Stomach (tissue), 8 donors: ENCODE results near the gene KRTAP5-9. TPM values are rescaled to one million over a fixed set of nuclear protein-coding genes. Genes with fewer than 3 reads are reported as not detected.

Experiments
- polyA plus RNA-seq, 3 donors: library from polyadenylated mRNA; stranded (reverse); fragments of 200-250 nt; gene quantifications; one replicate each; pipeline ENCODE4 v1.2.3, GENCODE V29; 2013
- small RNA-seq, 4 donors: library from RNA; depleted of rRNA; stranded (forward); fragments of <200 nt; gene quantifications; one replicate each; pipeline ENCODE3, GENCODE V24; 2016
- total RNA-seq, 5 donors: library from RNA; depleted of rRNA; stranded (reverse); fragments of >200 nt; gene quantifications; one replicate each; pipeline versions ENCODE4 v1.1.0 to v1.2.3, GENCODE V29; 2014 to 2016
- donor health status: healthy with polysubstance abuse.
- donor health status: Bipolar disorder and iron deficiency.
- donor health status: healthy.

The KRTAP5-9 gene
- total and polyA plus RNA-seq, 8 donors = 0.55 TPM; not detected in 7

Small RNAs within 50 kb of the gene (small RNA-seq; reads per million reads assigned to genes)
- gene AP000867.1 (0 reads per million in 4 donors), gene KRTAP5-14P (0 reads per million in 4 donors)

Other genes with a start within 250 kb of the KRTAP5-9 start
- gene DHCR7, start 100.0 kb upstream of the KRTAP5-9 start, total RNA-seq = 10 to 100 TPM; 11.2 to 58.8 (median 17.9) TPM
- gene DHCR7, start 100.0 kb upstream of the KRTAP5-9 start, polyA plus RNA-seq = 10 to 100 TPM in 2 of 3 donors, 1 to 10 TPM in 1; 3.5 to 13.2 (median 11.2) TPM
- 100 to 1,000 TPM in 3 of 5 donors, 10 to 100 TPM in 2; 49.0 to 320 (median 104) TPM for gene NADSYN1, start 95.2 kb upstream of the KRTAP5-9 start, total RNA-seq
- gene NADSYN1, start 95.2 kb upstream of the KRTAP5-9 start, polyA plus RNA-seq = 10 to 100 TPM; 28.0 to 74.9 (median 29.4) TPM
- gene KRTAP5-7, start 21.2 kb upstream of the KRTAP5-9 start, total RNA-seq = 1 to 10 TPM in 1 of 5 donors, not detected in 4; 4.8 TPM
- gene KRTAP5-7, start 21.2 kb upstream of the KRTAP5-9 start, polyA plus RNA-seq = under 1 TPM in 1 of 3 donors, not detected in 2; 0.10 TPM
- gene KRTAP5-8, start 10.4 kb upstream of the KRTAP5-9 start, total RNA-seq = 1 to 10 TPM in 1 of 5 donors, not detected in 4; 5.5 TPM
- under 1 TPM in 1 of 3 donors, not detected in 2; 0.15 TPM for gene KRTAP5-8, start 10.4 kb upstream of the KRTAP5-9 start, polyA plus RNA-seq
- gene KRTAP5-10, start 17.1 kb downstream of the KRTAP5-9 start, total RNA-seq = not detected
- gene KRTAP5-10, start 17.1 kb downstream of the KRTAP5-9 start, polyA plus RNA-seq = not detected
- gene KRTAP5-11, start 34.5 kb downstream of the KRTAP5-9 start, total RNA-seq = not detected
- not detected for gene KRTAP5-11, start 34.5 kb downstream of the KRTAP5-9 start, polyA plus RNA-seq